ENCODE data around the gene TOX2.

DNA sequence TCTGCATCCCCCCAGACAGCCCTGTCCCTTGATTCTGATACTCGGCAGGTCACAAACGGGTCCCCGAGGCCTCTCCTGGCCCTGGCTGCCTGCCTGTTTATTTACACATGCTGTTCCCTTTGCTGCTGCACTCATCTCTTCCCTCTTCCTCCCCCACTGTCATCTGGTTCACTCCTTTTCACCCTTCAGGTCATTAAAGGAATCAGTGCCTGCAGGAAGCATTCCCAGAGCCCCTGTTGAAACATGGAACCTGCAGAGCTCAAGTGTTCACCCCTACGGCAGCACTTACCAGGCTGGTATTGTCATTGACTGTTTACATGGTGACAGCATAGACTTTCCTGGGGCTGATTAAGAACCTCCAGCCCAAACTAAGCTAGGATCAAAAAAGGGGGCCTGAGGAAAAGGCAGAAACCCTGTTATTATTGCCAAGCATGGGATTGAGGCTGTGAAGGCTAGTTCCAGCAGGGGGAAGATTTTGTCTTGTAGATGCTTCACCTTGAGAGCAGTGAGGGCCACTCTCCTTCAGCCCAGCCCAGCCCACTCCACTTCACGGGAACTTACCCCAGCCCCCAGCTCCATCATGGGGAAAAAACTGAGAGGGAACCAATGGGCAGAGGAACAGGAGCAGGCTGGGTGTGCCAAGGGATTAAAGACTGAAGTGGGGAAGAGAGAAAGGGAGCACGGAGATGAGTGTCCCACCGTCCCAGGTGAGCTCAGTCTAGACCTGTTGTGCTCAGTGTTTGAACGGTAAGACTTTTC lies 199.1 kb downstream of the TOX2 start:
- TF ChIP-seq GATA2 (IDR thresholded peaks at IDR 0.05; ENCODE audit: low read depth, low read length) (no peak), GATA3 (IDR thresholded peaks at IDR 0.05; ENCODE audit: low read depth, low read length) (no peak)
